GM13977 (cell line): Measurements from ENCODE around the gene ACSBG1.
A peak's percentile ranks its signal among the peaks of the same experiment; 100 is the strongest.

Experiments
- DNase-seq: peaks from one replicate; pipeline ENCODE4 v3.0.0; 2012; ENCODE audit warnings: low spot score
- CTCF ChIP-seq: IDR thresholded peaks from 2 replicates; pipeline ENCODE4 v1.5.1; 2012; ENCODE audit warnings: mild to moderate bottlenecking, control low read depth; ENCODE audit not compliant: insufficient read depth; ENCODE audit errors: extremely low read depth, missing control alignments
- in situ Hi-C: fragments of 300-500 bp; cut with MboI; formaldehyde crosslinking; loops from one replicate; pipeline ENCODE4 v1.12.0; 2022; ENCODE audit warnings: low sequenced_read_pairs, low pct_unique_long_range_greater_than_20kb, mixed read lengths, inconsistent platforms; ENCODE audit not compliant: unreplicated experiment

Gene ACSBG1

GRCh38 chr15:78142332-78142731 is 92.0 kb downstream of the ACSBG1 start:
- TF ChIP-seq CTCF: no peak
- no peak for DNase-seq
- in situ Hi-C loops: no loop called here

- no peak for DNase-seq
- TF ChIP-seq CTCF: no peak
- in situ Hi-C loops: no loop called here
Measured at GRCh38 chr15:78140292-78140691, 94.1 kb downstream of the ACSBG1 start.

GRCh38 chr15:78139578-78139977 is 94.8 kb downstream of the ACSBG1 start:
- TF ChIP-seq CTCF: no peak
- in situ Hi-C loops: no loop called here
- no peak for DNase-seq

GRCh38 chr15:78133801-78134200 is 100.6 kb downstream of the ACSBG1 start:
- in situ Hi-C loops: loop anchor here (5.0 kb wide), 1 partner anchor 64 kb away; no protein-coding TSS in a partner anchor
- DNase-seq: no peak
- no peak for TF ChIP-seq CTCF

- in situ Hi-C loops: loop anchor here (5.0 kb wide), 1 partner anchor 66 kb away; no protein-coding TSS in a partner anchor
- TF ChIP-seq CTCF: peak; percentile 96
- peak; percentile 97 for DNase-seq
Measured at GRCh38 chr15:78131295-78132061, 102.9 kb downstream of the ACSBG1 start, which contains the start of gene CIB2. CIB2 (minus strand) TSS chr15:78131445; CDS start chr15:78131215, 230 bp downstream.

- in situ Hi-C loops: loop anchor here (5.0 kb wide), 1 partner anchor 67 kb away; no protein-coding TSS in a partner anchor
- TF ChIP-seq CTCF: no peak
- no peak for DNase-seq
Measured at GRCh38 chr15:78130466-78131294, 103.7 kb downstream of the ACSBG1 start.
